Testis (tissue), 2 donors: ENCODE measurements around the gene ANO2.

Source experiments
- CTCF ChIP-seq, 3 experiments: fragments of 450-650 bp in 2 of 3; fragments of 200-600 bp in 1 of 3; sonication (generic) in 1 of 3; IDR thresholded peaks; one replicate each; pipeline ENCODE4 v1.5.1; 2016 to 2019; ENCODE audit warnings: antibody characterized with exemption in 3 of 3, mild to moderate bottlenecking in 2 of 3, moderate library complexity in 1 of 3
- POLR2A ChIP-seq: fragments of 450-650 bp; IDR thresholded peaks from one replicate; pipeline ENCODE4 v1.6.1; 2017; ENCODE audit warnings: antibody characterized with exemption, mild to moderate bottlenecking, moderate library complexity

GRCh38 chr12:5966486-5967095 lies 21.5 kb upstream of the ANO2 start:
- TF ChIP-seq CTCF (IDR thresholded peaks at IDR 0.05), result no peak
- no peak for TF ChIP-seq POLR2A
